SU-DHL-6 (cell line): ENCODE measurements around the gene DLG2.

ENCODE experiments used
- CTCF ChIP-seq: fragments of 200-600 bp; sonication (generic); IDR thresholded peaks from one replicate; pipeline ENCODE4 v1.5.1; 2017; ENCODE audit warnings: antibody characterized with exemption, mild to moderate bottlenecking, low read length, moderate library complexity; ENCODE audit not compliant: insufficient read depth, poor library complexity, severe bottlenecking
- EZH2phosphoT487 ChIP-seq: fragments of 200-600 bp; sonication (generic), shearing (Covaris generic); conservative IDR thresholded peaks from 2 replicates; pipeline ENCODE4 v1.6.1; 2018; ENCODE audit warnings: mild to moderate bottlenecking, antibody characterized with exemption, low read length, moderate library complexity, mixed read lengths

GRCh38 chr11:83970061-83970671 is 1657.0 kb downstream of the DLG2 start:
- TF ChIP-seq CTCF: no peak
- no peak for TF ChIP-seq EZH2phosphoT487
